HepG2 (cell line): Measurements from ENCODE around the gene ZNRF3. TPM values are rescaled to one million over a fixed set of nuclear protein-coding genes. Genes with fewer than 3 reads are reported as not detected.

Source experiments
- CHD4 ChIP-seq: fragments of 200-600 bp; sonication (generic); IDR thresholded peaks from 2 replicates; pipeline ENCODE4 v1.7.0; 2017; ENCODE audit warnings: mild to moderate bottlenecking, low read length, borderline replicate concordance
- FOXC1 ChIP-seq: sonication (generic); formaldehyde crosslinking; IDR thresholded peaks from 2 replicates; pipeline ENCODE4 v1.8.0; 2022; ENCODE audit warnings: mild to moderate bottlenecking, missing genetic modification reagents, borderline replicate concordance
- GABPB1 ChIP-seq: IDR thresholded peaks from 2 replicates; pipeline ENCODE4 v1.6.1; 2016; ENCODE audit warnings: mild to moderate bottlenecking, missing genetic modification reagents, moderate library complexity, missing compliant biosample characterization
- HOXA3 ChIP-seq: sonication (generic); formaldehyde crosslinking; IDR thresholded peaks from 2 replicates; pipeline ENCODE4 v1.5.0; 2020; ENCODE audit warnings: missing genetic modification reagents
- MED1 ChIP-seq: sonication (generic); formaldehyde crosslinking; IDR thresholded peaks from 2 replicates; pipeline ENCODE4 v1.4.0; 2020; ENCODE audit warnings: missing genetic modification reagents
- MEF2D ChIP-seq: sonication (generic); formaldehyde crosslinking; IDR thresholded peaks from 2 replicates; pipeline ENCODE4 v1.5.1; 2020; ENCODE audit warnings: mild to moderate bottlenecking, missing genetic modification reagents
- MTF2 ChIP-seq: sonication (generic); formaldehyde crosslinking; IDR thresholded peaks from 2 replicates; pipeline ENCODE4 v1.5.0; 2020; ENCODE audit warnings: missing genetic modification reagents, borderline replicate concordance
- NCOA2 ChIP-seq: sonication (generic); formaldehyde crosslinking; IDR thresholded peaks from 2 replicates; pipeline ENCODE4 v1.8.0; 2022; ENCODE audit warnings: inconsistent platforms
- NFRKB ChIP-seq: fragments of 450-650 bp; IDR thresholded peaks from 2 replicates; pipeline ENCODE4 v1.6.1; 2017
- PPARG ChIP-seq: conservative IDR thresholded peaks from 2 replicates; pipeline ENCODE4 v1.6.1; 2016; ENCODE audit warnings: missing biosample characterization, missing genetic modification reagents
- PRMT3 ChIP-seq: sonication (generic); formaldehyde crosslinking; IDR thresholded peaks from 2 replicates; pipeline ENCODE4 v1.8.1; 2022; ENCODE audit warnings: low read depth, mild to moderate bottlenecking, moderate library complexity, missing genetic modification reagents, borderline replicate concordance
- SATB2 ChIP-seq: sonication (generic); formaldehyde crosslinking; IDR thresholded peaks from 2 replicates; pipeline ENCODE4 v1.5.0; 2020; ENCODE audit warnings: missing genetic modification reagents
- ZFP36 ChIP-seq: fragments of 150-350 bp; IDR thresholded peaks from 2 replicates; pipeline ENCODE4 v1.6.1; 2018; ENCODE audit warnings: borderline replicate concordance, low read length, low read depth; ENCODE audit not compliant: partially characterized antibody
- ZIK1 ChIP-seq: sonication (generic); formaldehyde crosslinking; IDR thresholded peaks from 2 replicates; pipeline ENCODE4 v1.5.0; 2020; ENCODE audit warnings: mild to moderate bottlenecking, low read depth, missing genetic modification reagents, borderline replicate concordance
- ZKSCAN1 ChIP-seq: fragments of 150-350 bp; IDR thresholded peaks from 2 replicates; pipeline ENCODE4 v1.6.1; 2014; ENCODE audit warnings: low read length
- ZNF205 ChIP-seq: IDR thresholded peaks from 2 replicates; pipeline ENCODE4 v1.6.1; 2018; ENCODE audit warnings: missing biosample characterization, missing genetic modification reagents
- ZNF383 ChIP-seq: sonication (generic); formaldehyde crosslinking; IDR thresholded peaks from 2 replicates; pipeline ENCODE4 v1.4.0; 2020; ENCODE audit warnings: missing genetic modification reagents, mild to moderate bottlenecking, borderline replicate concordance
- ZNF644 ChIP-seq: IDR thresholded peaks from 2 replicates; pipeline ENCODE4 v1.6.1; 2016; ENCODE audit warnings: low read depth
- ZNF709 ChIP-seq: sonication (generic); formaldehyde crosslinking; IDR thresholded peaks from 2 replicates; pipeline ENCODE4 v1.5.0; 2020; ENCODE audit warnings: mild to moderate bottlenecking, missing genetic modification reagents
- ZNF891 ChIP-seq: sonication (generic); formaldehyde crosslinking; IDR thresholded peaks from 2 replicates; pipeline ENCODE4 v1.5.0; 2020; ENCODE audit warnings: mild to moderate bottlenecking, missing genetic modification reagents
- ZSCAN12 ChIP-seq: sonication (generic); formaldehyde crosslinking; IDR thresholded peaks from 2 replicates; pipeline ENCODE4 v1.9.0; 2021; ENCODE audit warnings: mild to moderate bottlenecking, missing genetic modification reagents
- ZSCAN20 ChIP-seq: sonication (generic); formaldehyde crosslinking; IDR thresholded peaks from 2 replicates; pipeline ENCODE4 v1.4.0; 2020; ENCODE audit warnings: missing genetic modification reagents, mild to moderate bottlenecking, borderline replicate concordance
- polyA plus RNA-seq, 8 experiments: library from polyadenylated mRNA; depleted of rRNA in 3 of 8; stranded (reverse) in 7 of 8; unstranded in 1 of 8; fragments of >200 nt; fragmentation: Illumina TruSeq in 4 of 8; extraction: Trizol in 4 of 8; gene quantifications; 2 replicates each; pipeline versions ENCODE4 v1.2.1 to v1.2.3, GENCODE V29; 2011 to 2016; ENCODE audit warnings: low read depth in 4 of 8, missing spikeins in 1 of 8, mixed read lengths in 1 of 8; ENCODE audit not compliant: insufficient read depth in 1 of 8
- total RNA-seq, 5 experiments: library from RNA; depleted of rRNA; stranded (reverse); fragments of >200 nt; fragmentation: Illumina TruSeq; extraction: Trizol; gene quantifications; 2 replicates each; pipeline ENCODE4 v1.2.3, GENCODE V29; 2016; ENCODE audit warnings: low read depth in 1 of 5
- TF ChIP-seq, protein P1 (sequence below): IDR thresholded peaks from 2 replicates; pipeline ENCODE4 v1.6.1; 2016; ENCODE audit warnings: mild to moderate bottlenecking
- TF ChIP-seq, protein P2 (sequence below): sonication (generic); formaldehyde crosslinking; IDR thresholded peaks from 2 replicates; pipeline ENCODE4 v1.8.1; 2023; ENCODE audit warnings: mild to moderate bottlenecking, missing genetic modification reagents
- TF ChIP-seq, protein P3 (sequence below): sonication (generic); formaldehyde crosslinking; IDR thresholded peaks from 2 replicates; pipeline ENCODE4 v1.5.0; 2020; ENCODE audit warnings: mild to moderate bottlenecking, missing genetic modification reagents, moderate library complexity
- TF ChIP-seq, protein P4 (sequence below): sonication (generic); formaldehyde crosslinking; IDR thresholded peaks from 2 replicates; pipeline ENCODE4 v1.8.1; 2023; ENCODE audit warnings: missing genetic modification reagents, inconsistent platforms, borderline replicate concordance

The ZNRF3 gene
- total and polyA plus RNA-seq, 2 of the 13 experiments (the other 11 are each of a cell fraction or from before 2014, with no cell fraction given) = 20.3 to 36.7 TPM

DNA sequence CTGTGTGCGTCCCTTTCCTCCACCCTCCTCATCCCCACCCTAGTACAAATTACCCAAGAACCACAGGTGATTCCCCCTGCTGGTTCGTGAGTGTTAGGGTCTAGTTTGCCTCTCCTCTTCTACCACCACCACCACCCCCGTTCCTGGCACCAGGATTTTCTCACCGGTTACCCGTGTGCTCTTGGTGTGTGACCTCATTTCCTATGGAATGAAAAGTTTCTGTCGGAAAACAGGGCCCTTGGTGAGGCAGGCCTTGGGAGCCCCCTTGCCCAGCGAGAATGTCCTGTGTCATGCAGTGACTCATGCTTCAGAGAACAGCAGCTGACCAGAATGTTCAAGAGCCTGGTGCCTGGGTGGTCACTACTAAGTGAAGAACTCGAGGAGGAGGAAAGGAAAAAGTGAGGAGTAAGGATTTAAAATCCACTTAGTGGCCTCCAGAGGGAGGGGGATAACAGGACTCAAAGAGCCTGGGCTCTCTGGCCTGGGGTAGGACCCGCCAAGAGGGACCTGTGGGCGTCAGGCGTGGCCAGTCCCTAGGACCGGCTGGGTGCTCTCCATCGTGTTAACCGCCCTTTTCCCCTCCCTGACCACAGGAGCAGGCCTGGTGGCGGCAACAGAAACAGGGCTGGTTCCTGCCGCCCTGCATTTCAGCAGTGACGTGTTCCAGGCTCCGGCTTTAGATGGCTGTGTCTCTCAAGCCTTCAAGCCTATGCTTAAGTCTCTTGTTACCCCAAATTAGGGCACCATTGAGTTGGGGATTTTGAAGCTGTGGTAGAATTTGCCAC, 148.0 kb downstream of the ZNRF3 start (continued):
- TF ChIP-seq, protein P1, sequence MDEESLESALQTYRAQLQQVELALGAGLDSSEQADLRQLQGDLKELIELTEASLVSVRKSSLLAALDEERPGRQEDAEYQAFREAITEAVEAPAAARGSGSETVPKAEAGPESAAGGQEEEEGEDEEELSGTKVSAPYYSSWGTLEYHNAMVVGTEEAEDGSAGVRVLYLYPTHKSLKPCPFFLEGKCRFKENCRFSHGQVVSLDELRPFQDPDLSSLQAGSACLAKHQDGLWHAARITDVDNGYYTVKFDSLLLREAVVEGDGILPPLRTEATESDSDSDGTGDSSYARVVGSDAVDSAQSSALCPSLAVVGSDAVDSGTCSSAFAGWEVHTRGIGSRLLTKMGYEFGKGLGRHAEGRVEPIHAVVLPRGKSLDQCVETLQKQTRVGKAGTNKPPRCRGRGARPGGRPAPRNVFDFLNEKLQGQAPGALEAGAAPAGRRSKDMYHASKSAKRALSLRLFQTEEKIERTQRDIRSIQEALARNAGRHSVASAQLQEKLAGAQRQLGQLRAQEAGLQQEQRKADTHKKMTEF (CRISPR knock-in tag) = no peak; the same call in 1 of the 2 replicates
- TF ChIP-seq NCOA2 (CRISPR knock-in tag) = no peak
- no peak for TF ChIP-seq MEF2D
- peak; percentile 22; the same call in 1 of the 2 replicates for TF ChIP-seq PPARG
- no peak for TF ChIP-seq ZNF383 (CRISPR knock-in tag)
- TF ChIP-seq SATB2 = no peak
- TF ChIP-seq ZFP36 = no peak
- no peak for TF ChIP-seq ZNF891 (CRISPR knock-in tag)
- no peak for TF ChIP-seq ZKSCAN1
- TF ChIP-seq, protein P2, sequence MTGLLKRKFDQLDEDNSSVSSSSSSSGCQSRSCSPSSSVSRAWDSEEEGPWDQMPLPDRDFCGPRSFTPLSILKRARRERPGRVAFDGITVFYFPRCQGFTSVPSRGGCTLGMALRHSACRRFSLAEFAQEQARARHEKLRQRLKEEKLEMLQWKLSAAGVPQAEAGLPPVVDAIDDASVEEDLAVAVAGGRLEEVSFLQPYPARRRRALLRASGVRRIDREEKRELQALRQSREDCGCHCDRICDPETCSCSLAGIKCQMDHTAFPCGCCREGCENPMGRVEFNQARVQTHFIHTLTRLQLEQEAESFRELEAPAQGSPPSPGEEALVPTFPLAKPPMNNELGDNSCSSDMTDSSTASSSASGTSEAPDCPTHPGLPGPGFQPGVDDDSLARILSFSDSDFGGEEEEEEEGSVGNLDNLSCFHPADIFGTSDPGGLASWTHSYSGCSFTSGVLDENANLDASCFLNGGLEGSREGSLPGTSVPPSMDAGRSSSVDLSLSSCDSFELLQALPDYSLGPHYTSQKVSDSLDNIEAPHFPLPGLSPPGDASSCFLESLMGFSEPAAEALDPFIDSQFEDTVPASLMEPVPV = no peak
- no peak for TF ChIP-seq PRMT3 (CRISPR knock-in tag)
- TF ChIP-seq, protein P3, sequence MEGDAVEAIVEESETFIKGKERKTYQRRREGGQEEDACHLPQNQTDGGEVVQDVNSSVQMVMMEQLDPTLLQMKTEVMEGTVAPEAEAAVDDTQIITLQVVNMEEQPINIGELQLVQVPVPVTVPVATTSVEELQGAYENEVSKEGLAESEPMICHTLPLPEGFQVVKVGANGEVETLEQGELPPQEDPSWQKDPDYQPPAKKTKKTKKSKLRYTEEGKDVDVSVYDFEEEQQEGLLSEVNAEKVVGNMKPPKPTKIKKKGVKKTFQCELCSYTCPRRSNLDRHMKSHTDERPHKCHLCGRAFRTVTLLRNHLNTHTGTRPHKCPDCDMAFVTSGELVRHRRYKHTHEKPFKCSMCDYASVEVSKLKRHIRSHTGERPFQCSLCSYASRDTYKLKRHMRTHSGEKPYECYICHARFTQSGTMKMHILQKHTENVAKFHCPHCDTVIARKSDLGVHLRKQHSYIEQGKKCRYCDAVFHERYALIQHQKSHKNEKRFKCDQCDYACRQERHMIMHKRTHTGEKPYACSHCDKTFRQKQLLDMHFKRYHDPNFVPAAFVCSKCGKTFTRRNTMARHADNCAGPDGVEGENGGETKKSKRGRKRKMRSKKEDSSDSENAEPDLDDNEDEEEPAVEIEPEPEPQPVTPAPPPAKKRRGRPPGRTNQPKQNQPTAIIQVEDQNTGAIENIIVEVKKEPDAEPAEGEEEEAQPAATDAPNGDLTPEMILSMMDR (CRISPR knock-in tag) = no peak
- 0 out of 2 replicates have a peak, but pooled peaks have one; percentile 51 for TF ChIP-seq FOXC1 (CRISPR knock-in tag)
- TF ChIP-seq ZSCAN12 (CRISPR knock-in tag) = no peak
- TF ChIP-seq ZNF644 = 0 out of 2 replicates have a peak, but pooled peaks have one; percentile 5
- no peak for TF ChIP-seq NFRKB
- no peak for TF ChIP-seq ZNF709 (CRISPR knock-in tag)
- TF ChIP-seq MTF2 = no peak
- TF ChIP-seq HOXA3 (CRISPR knock-in tag) = no peak
- TF ChIP-seq, protein P4, sequence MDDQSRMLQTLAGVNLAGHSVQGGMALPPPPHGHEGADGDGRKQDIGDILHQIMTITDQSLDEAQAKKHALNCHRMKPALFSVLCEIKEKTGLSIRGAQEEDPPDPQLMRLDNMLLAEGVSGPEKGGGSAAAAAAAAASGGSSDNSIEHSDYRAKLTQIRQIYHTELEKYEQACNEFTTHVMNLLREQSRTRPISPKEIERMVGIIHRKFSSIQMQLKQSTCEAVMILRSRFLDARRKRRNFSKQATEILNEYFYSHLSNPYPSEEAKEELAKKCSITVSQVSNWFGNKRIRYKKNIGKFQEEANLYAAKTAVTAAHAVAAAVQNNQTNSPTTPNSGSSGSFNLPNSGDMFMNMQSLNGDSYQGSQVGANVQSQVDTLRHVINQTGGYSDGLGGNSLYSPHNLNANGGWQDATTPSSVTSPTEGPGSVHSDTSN (CRISPR knock-in tag) = no peak
- no peak; the same call in 1 of the 2 replicates for TF ChIP-seq GABPB1 (CRISPR knock-in tag)
- no peak for TF ChIP-seq ZSCAN20 (CRISPR knock-in tag)
- TF ChIP-seq MED1 (CRISPR knock-in tag) = peak; percentile 72
- TF ChIP-seq ZNF205 (CRISPR knock-in tag) = no peak
- TF ChIP-seq CHD4 = no peak
- no peak for TF ChIP-seq ZIK1 (CRISPR knock-in tag)
